K562 (cell line): ENCODE measurements around the gene STOX1.

ENCODE experiments used
- CCNT2 ChIP-seq: IDR thresholded peaks from 2 replicates; pipeline ENCODE4 v1.6.1; 2011; ENCODE audit warnings: borderline replicate concordance, low read depth, mild to moderate bottlenecking, moderate library complexity, mixed read lengths, low read length; ENCODE audit not compliant: insufficient read length; ENCODE audit errors: extremely low read depth
- CTCF ChIP-seq, 3 experiments: IDR thresholded peaks in 2 of 3; conservative IDR thresholded peaks in 1 of 3; 2 replicates each; pipeline ENCODE4 v1.5.1; 2011 to 2012; ENCODE audit warnings: low read length in 3 of 3, mild to moderate bottlenecking in 3 of 3, control low read depth in 2 of 3, improper control_type of control experiment in 1 of 3, inconsistent platforms in 1 of 3, low read depth in 1 of 3, mixed read lengths in 1 of 3, moderate library complexity in 1 of 3; ENCODE audit not compliant: insufficient read depth in 2 of 3
- HNRNPL ChIP-seq: fragments of 200-400 bp; formaldehyde crosslinking; IDR thresholded peaks from 2 replicates; pipeline ENCODE4 v1.6.1; 2017; ENCODE audit warnings: low read depth, mild to moderate bottlenecking, low read length
- NR1H2 ChIP-seq: sonication (generic); formaldehyde crosslinking; IDR thresholded peaks from 2 replicates; pipeline ENCODE4 v1.4.0; 2020; ENCODE audit warnings: mild to moderate bottlenecking, missing genetic modification reagents
- RCOR1 ChIP-seq, 2 experiments: IDR thresholded peaks; 2 replicates each; pipeline ENCODE4 v1.6.1; 2012; ENCODE audit warnings: low read depth in 2 of 2, low read length in 2 of 2, borderline replicate concordance in 1 of 2, improper control_type of control experiment in 1 of 2
- RNF219 ChIP-seq: fragments of 250-450 bp; sonication (Bioruptor Pico); IDR thresholded peaks from 2 replicates; pipeline ENCODE4 v1.5.0; 2022; ENCODE audit warnings: mild to moderate bottlenecking
- SNIP1 ChIP-seq: fragments of 450-650 bp; IDR thresholded peaks from 2 replicates; pipeline ENCODE4 v1.7.1; 2017; ENCODE audit warnings: low read depth, mild to moderate bottlenecking
- TAF1 ChIP-seq: IDR thresholded peaks from 2 replicates; pipeline ENCODE4 v1.6.1; 2011; ENCODE audit warnings: mild to moderate bottlenecking, low read length, moderate library complexity; ENCODE audit not compliant: insufficient read depth, control insufficient read depth, severe bottlenecking; ENCODE audit errors: extremely low read depth
- TCF7 ChIP-seq: sonication (generic); IDR thresholded peaks from 2 replicates; pipeline ENCODE4 v1.6.1; 2016; ENCODE audit warnings: antibody characterized with exemption, borderline replicate concordance
- ZNF263 ChIP-seq: sonication (generic); formaldehyde crosslinking; IDR thresholded peaks from 2 replicates; pipeline ENCODE4 v1.8.0; 2022; ENCODE audit warnings: mild to moderate bottlenecking, missing genetic modification reagents, borderline replicate concordance
- TF ChIP-seq, protein P1 (sequence below): sonication (generic); formaldehyde crosslinking; IDR thresholded peaks from 2 replicates; pipeline ENCODE4 v1.9.0; 2022; ENCODE audit warnings: mild to moderate bottlenecking, missing genetic modification reagents
- TF ChIP-seq, protein P2 (sequence below): fragments of 250-450 bp; sonication (Bioruptor Pico); IDR thresholded peaks from 2 replicates; pipeline ENCODE4 v1.5.0; 2020; ENCODE audit warnings: mild to moderate bottlenecking, borderline replicate concordance
- TF ChIP-seq, protein P3 (sequence below): fragments of 450-650 bp; formaldehyde crosslinking; IDR thresholded peaks from 2 replicates; pipeline ENCODE4 v1.4.0; 2022; ENCODE audit warnings: missing genetic modification characterization

GRCh38 chr10:68938884-68939283 is 111.6 kb downstream of the STOX1 start:
- TF ChIP-seq, protein P1, sequence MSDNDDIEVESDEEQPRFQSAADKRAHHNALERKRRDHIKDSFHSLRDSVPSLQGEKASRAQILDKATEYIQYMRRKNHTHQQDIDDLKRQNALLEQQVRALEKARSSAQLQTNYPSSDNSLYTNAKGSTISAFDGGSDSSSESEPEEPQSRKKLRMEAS: no peak
- no peak for TF ChIP-seq TAF1
- no peak for TF ChIP-seq CTCF (IDR thresholded peaks at IDR 0.05 in 2 of 3, conservative IDR thresholded peaks at IDR 0.05 in 1 of 3; ENCODE audit: insufficient read depth in 2 of 3, low read depth in 1 of 3, low read length in 3 of 3)
- no peak for TF ChIP-seq HNRNPL
- TF ChIP-seq CCNT2: no peak
- no peak for TF ChIP-seq ZNF263 (CRISPR knock-in tag)
- no peak for TF ChIP-seq RCOR1 (IDR thresholded peaks at IDR 0.05; ENCODE audit: borderline replicate concordance in 1 of 2, low read depth in 2 of 2, low read length in 2 of 2)
- no peak for TF ChIP-seq NR1H2 (CRISPR knock-in tag)
- TF ChIP-seq TCF7: no peak
- TF ChIP-seq, protein P2, sequence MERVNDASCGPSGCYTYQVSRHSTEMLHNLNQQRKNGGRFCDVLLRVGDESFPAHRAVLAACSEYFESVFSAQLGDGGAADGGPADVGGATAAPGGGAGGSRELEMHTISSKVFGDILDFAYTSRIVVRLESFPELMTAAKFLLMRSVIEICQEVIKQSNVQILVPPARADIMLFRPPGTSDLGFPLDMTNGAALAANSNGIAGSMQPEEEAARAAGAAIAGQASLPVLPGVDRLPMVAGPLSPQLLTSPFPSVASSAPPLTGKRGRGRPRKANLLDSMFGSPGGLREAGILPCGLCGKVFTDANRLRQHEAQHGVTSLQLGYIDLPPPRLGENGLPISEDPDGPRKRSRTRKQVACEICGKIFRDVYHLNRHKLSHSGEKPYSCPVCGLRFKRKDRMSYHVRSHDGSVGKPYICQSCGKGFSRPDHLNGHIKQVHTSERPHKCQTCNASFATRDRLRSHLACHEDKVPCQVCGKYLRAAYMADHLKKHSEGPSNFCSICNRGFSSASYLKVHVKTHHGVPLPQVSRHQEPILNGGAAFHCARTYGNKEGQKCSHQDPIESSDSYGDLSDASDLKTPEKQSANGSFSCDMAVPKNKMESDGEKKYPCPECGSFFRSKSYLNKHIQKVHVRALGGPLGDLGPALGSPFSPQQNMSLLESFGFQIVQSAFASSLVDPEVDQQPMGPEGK (CRISPR knock-in tag): no peak
- no peak for TF ChIP-seq RNF219
- no peak for TF ChIP-seq SNIP1
- TF ChIP-seq, protein P3, sequence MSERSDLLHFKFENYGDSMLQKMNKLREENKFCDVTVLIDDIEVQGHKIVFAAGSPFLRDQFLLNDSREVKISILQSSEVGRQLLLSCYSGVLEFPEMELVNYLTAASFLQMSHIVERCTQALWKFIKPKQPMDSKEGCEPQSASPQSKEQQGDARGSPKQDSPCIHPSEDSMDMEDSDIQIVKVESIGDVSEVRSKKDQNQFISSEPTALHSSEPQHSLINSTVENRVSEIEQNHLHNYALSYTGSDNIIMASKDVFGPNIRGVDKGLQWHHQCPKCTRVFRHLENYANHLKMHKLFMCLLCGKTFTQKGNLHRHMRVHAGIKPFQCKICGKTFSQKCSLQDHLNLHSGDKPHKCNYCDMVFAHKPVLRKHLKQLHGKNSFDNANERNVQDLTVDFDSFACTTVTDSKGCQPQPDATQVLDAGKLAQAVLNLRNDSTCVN: no peak
